A549 (cell line): ENCODE results near the gene CCPG1. TPM values are rescaled to one million over a fixed set of nuclear protein-coding genes. Genes with fewer than 3 reads are reported as not detected.
"Not testable (repeated sequence)": the region's sequence is repeated elsewhere in the genome, so short reads cannot be mapped to it uniquely, and the experiment has no call there.

ENCODE experiments used
- ATAC-seq, 2 experiments: fragments of 200-7000 bp in 1 of 2; fragments of >200 bp in 1 of 2; cut with Nextera tagmentation in 1 of 2; cut with Tn5 transposase in 1 of 2; 3 replicates each; pipeline versions ENCODE4 v1.8.0 to v1.9.1; 2018 to 2020; ENCODE audit warnings: mild to moderate bottlenecking in 1 of 2, moderate library complexity in 1 of 2
- CTCF ChIA-PET: fragments of 300-600 bp; sonication (Branson Sonifier 250); formaldehyde crosslinking; extraction: SDS; loops from one replicate; lab custom pipeline; 2021; ENCODE audit warnings: antibody characterized with exemption, inconsistent platforms; lab: Yijun Ruan, JAX
- POLR2A ChIA-PET: fragments of 350-600 bp; formaldehyde crosslinking; extraction: SDS; loops from one replicate; lab custom pipeline; 2021; ENCODE audit warnings: antibody characterized with exemption, inconsistent platforms; lab: Yijun Ruan, JAX
- DNase-seq, 2 experiments: peaks; one replicate each; pipeline versions ENCODE4 v3.0.0 to v3.0.0-alpha.2; 2011 to 2016; ENCODE audit warnings: low read depth in 1 of 2, low spot score in 1 of 2
- FAIRE-seq: peaks from 2 replicates; lab custom pipeline; 2011; peaks lifted over from hg19 to GRCh38; lab: Jason Lieb, UNC
- H3K27ac ChIP-seq, 2 experiments: fragments of >200 bp; sonication (Bioruptor Twin); formaldehyde crosslinking; 3 replicates each; pipeline ENCODE4 v1.5.1; 2016 to 2017
- H3K4me1 ChIP-seq: fragments of >200 bp; sonication (Bioruptor Twin); formaldehyde crosslinking; 3 replicates; pipeline ENCODE4 v1.6.1; 2016
- H3K4me2 ChIP-seq: fragments of >200 bp; sonication (Bioruptor Twin); formaldehyde crosslinking; 3 replicates; pipeline ENCODE4 v1.6.1; 2016
- H3K4me3 ChIP-seq: fragments of >200 bp; sonication (Bioruptor Twin); formaldehyde crosslinking; 3 replicates; pipeline ENCODE4 v1.5.1; 2016
- H3K9me3 ChIP-seq: fragments of >200 bp; sonication (Bioruptor Twin); formaldehyde crosslinking; 3 replicates; pipeline ENCODE4 v1.6.1; 2016
- CBX2 ChIP-seq: fragments of 200-600 bp; sonication (generic); IDR thresholded peaks from 2 replicates; pipeline ENCODE4 v1.6.1; 2016; ENCODE audit warnings: low read depth, mild to moderate bottlenecking, borderline replicate concordance
- CEBPB ChIP-seq, 2 experiments: fragments of >200 bp in 1 of 2; sonication (Bioruptor Twin) in 1 of 2; formaldehyde crosslinking in 1 of 2; IDR thresholded peaks; 2 replicates each; pipeline ENCODE4 v1.6.1; 2012 to 2016
- CHD2 ChIP-seq: fragments of 150-350 bp; IDR thresholded peaks from 2 replicates; pipeline ENCODE4 v1.6.1; 2014; ENCODE audit warnings: low read length; ENCODE audit not compliant: partially characterized antibody
- CHD4 ChIP-seq: fragments of 200-600 bp; sonication (generic); IDR thresholded peaks from 2 replicates; pipeline ENCODE4 v1.6.1; 2016; ENCODE audit warnings: antibody characterized with exemption, mild to moderate bottlenecking, borderline replicate concordance
- HOXA7 ChIP-seq: fragments of 250-450 bp; sonication (Bioruptor Pico); IDR thresholded peaks from 2 replicates; pipeline ENCODE4 v1.5.0; 2020; ENCODE audit warnings: mild to moderate bottlenecking, moderate library complexity
- HOXB13 ChIP-seq: fragments of 250-450 bp; sonication (Bioruptor Pico); IDR thresholded peaks from 2 replicates; pipeline ENCODE4 v1.5.0; 2020; ENCODE audit warnings: low read depth, mild to moderate bottlenecking, moderate library complexity
- JUNB ChIP-seq: fragments of >200 bp; sonication (Bioruptor Twin); formaldehyde crosslinking; IDR thresholded peaks from 2 replicates; pipeline ENCODE4 v1.6.1; 2016
- POLR2A ChIP-seq: IDR thresholded peaks from 2 replicates; pipeline ENCODE4 v1.6.1; 2012; ENCODE audit warnings: mild to moderate bottlenecking, low read length
- RAD21 ChIP-seq, 2 experiments: fragments of >200 bp in 1 of 2; sonication (Bioruptor Twin) in 1 of 2; formaldehyde crosslinking in 1 of 2; IDR thresholded peaks in 1 of 2; conservative IDR thresholded peaks in 1 of 2; 2 replicates in 1 of 2; 3 replicates in 1 of 2; pipeline ENCODE4 v1.6.1; 2012 to 2018; ENCODE audit warnings: inconsistent platforms in 1 of 2
- RARB ChIP-seq: fragments of 250-450 bp; sonication (Bioruptor Pico); IDR thresholded peaks from 2 replicates; pipeline ENCODE4 v1.8.0; 2021; ENCODE audit warnings: mild to moderate bottlenecking, moderate library complexity
- SMC3 ChIP-seq: fragments of >200 bp; sonication (Bioruptor Twin); formaldehyde crosslinking; IDR thresholded peaks from 3 replicates; pipeline ENCODE4 v1.6.1; 2018; ENCODE audit warnings: inconsistent platforms
- SREBF2 ChIP-seq: fragments of 450-650 bp; IDR thresholded peaks from 2 replicates; pipeline ENCODE4 v1.6.1; 2014; ENCODE audit warnings: mild to moderate bottlenecking, moderate library complexity
- ZC3H11A ChIP-seq: fragments of 450-650 bp; IDR thresholded peaks from 2 replicates; pipeline ENCODE4 v1.6.1; 2014; ENCODE audit warnings: antibody characterized with exemption, mild to moderate bottlenecking
- WGBS: methylation state at CpG from one replicate; pipeline ENCODE4 v1.1.6; 2017; ENCODE audit errors: missing lambda C conversion rate; 5-methylcytosine and 5-hydroxymethylcytosine counted together
- polyA plus RNA-seq, 4 experiments: library from polyadenylated mRNA; depleted of rRNA in 3 of 4; stranded (reverse); fragments of >200 nt; fragmentation: RNase III in 1 of 4; extraction: RNeasy Plus Mini Kit Qiagen cat#74134 plus additional on column Dnase treatment in 1 of 4; gene quantifications; 2 replicates in 3 of 4; 3 replicates in 1 of 4; pipeline ENCODE4 v1.2.3, GENCODE V29; 2011 to 2017
- TF ChIP-seq, protein P1 (sequence below): IDR thresholded peaks from 2 replicates; pipeline ENCODE4 v1.6.1; 2012
- TF ChIP-seq, protein P2 (sequence below): fragments of >200 bp; sonication (Bioruptor Twin); formaldehyde crosslinking; IDR thresholded peaks from 2 replicates; pipeline ENCODE4 v1.6.1; 2016
- TF ChIP-seq, protein P3 (sequence below): fragments of 250-450 bp; sonication (Bioruptor Pico); IDR thresholded peaks from 2 replicates; pipeline ENCODE4 v1.5.0; 2020; ENCODE audit warnings: low read depth, mild to moderate bottlenecking, moderate library complexity

The CCPG1 gene
- polyA plus RNA-seq, 2 of the 4 experiments (the other 2 are of a cell fraction), result 36.6 to 176 TPM

DNA sequence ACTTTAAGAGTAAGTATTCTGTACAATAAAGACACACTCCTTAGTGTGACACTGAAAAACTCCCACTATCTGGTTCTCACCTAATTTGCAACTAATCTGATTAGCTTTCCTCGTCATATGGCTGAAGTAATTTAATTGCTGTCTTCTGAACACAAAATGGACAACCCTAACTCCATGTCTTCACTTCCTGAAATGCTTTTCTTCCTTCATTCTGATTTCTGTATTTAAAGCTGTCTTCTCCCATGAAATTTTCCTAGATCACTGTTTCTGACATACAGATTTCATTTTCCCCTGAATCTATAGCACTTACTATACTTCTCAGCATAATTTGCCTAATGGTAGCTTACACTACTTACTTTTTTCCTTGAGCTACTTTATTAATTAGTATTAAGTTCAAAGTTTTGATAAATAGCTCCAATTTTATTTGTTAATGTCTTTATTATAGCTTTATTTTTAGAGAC, 6.3 kb downstream of the CCPG1 start:
- POLR2A ChIA-PET, result no interaction called here
- CTCF ChIA-PET, result interaction anchor here (0.9 to 1.0 kb wide), 2 partner anchors 10 to 38 kb away, joined by 3 read pairs; no protein-coding TSS in a partner anchor
- DNase-seq (no peak), FAIRE-seq (peak; percentile 68), ATAC-seq (no peak)
- H3K27ac ChIP-seq, result peak overlapping the region; percentile 83 to 87; a peak in 5 of 6 replicates
- peaks cover 44% of the 10 kb centered on the region for H3K4me1 ChIP-seq
- 91% methylated on average over 1 of the region's 1 CpG for whole genome bisulfite sequencing
- TF ChIP-seq HOXA7 (CRISPR knock-in tag), result no peak
- TF ChIP-seq, protein P1, sequence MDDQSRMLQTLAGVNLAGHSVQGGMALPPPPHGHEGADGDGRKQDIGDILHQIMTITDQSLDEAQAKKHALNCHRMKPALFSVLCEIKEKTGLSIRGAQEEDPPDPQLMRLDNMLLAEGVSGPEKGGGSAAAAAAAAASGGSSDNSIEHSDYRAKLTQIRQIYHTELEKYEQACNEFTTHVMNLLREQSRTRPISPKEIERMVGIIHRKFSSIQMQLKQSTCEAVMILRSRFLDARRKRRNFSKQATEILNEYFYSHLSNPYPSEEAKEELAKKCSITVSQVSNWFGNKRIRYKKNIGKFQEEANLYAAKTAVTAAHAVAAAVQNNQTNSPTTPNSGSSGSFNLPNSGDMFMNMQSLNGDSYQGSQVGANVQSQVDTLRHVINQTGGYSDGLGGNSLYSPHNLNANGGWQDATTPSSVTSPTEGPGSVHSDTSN, result no peak
- no peak overlapping the region for H3K4me3 ChIP-seq
- H3K4me2 ChIP-seq, result no peak overlapping the region
- no peaks in the 10 kb centered on the region for H3K9me3 ChIP-seq

DNA sequence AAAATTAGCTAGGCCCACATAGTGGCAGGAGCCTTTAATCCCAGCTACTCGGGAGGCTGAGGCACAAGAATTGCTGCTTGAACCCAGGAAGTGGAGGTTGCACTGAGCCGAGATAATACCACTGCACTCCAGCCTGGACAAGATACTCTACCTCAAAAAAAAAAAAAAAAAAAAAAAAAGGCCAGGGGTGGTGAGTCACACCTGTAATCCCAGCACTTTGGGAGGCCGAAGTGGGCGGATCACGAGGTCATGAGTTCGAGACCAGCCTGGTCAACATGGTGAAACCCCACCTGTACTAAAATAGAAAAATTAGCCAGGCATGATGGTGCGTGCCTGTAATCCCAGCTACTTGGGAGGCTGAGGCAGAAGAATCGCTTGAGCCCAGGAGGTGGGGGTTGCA, 8.1 kb downstream of the CCPG1 start:
- FAIRE-seq, H3K27ac ChIP-seq, ATAC-seq, DNase-seq, H3K4me2 ChIP-seq, H3K9me3 ChIP-seq, POLR2A ChIA-PET, H3K4me3 ChIP-seq: not testable (repeated sequence)
- CTCF ChIA-PET, result interaction anchor here (7.7 kb wide), 1 partner anchor 7 kb away, joined by 50 read pairs; the partner anchor contains the start of genes CCPG1 and PIERCE2
- H3K4me1 ChIP-seq, result peaks cover 35% of the 10 kb centered on the region
- WGBS, result 92% methylated on average over 8 of the region's 8 CpGs

GRCh38 chr15:55398243-55398642, 9.9 kb downstream of the CCPG1 start:
- H3K4me3 ChIP-seq, result no peak overlapping the region
- ATAC-seq (no peak), FAIRE-seq (no peak), DNase-seq (no peak)
- H3K27ac ChIP-seq, result no peak overlapping the region
- no peak overlapping the region for H3K4me2 ChIP-seq
- 92% methylated on average over 5 of the region's 5 CpGs for WGBS
- ChIA-PET POLR2A (no interaction called here), CTCF (interaction anchor here (0.6 to 7.7 kb wide), 5 partner anchors 9 to 375 kb away, joined by 3 to 50 read pairs (median 3); partner anchors contain the start of genes CCPG1 and PIERCE2)
- H3K9me3 ChIP-seq, result no peaks in the 10 kb centered on the region
- peaks cover 21% of the 10 kb centered on the region for H3K4me1 ChIP-seq
- TF ChIP-seq, protein P1, result no peak
- TF ChIP-seq, protein P2, sequence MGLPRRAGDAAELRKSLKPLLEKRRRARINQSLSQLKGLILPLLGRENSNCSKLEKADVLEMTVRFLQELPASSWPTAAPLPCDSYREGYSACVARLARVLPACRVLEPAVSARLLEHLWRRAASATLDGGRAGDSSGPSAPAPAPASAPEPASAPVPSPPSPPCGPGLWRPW, result 0 out of 2 replicates have a peak, but pooled peaks have one; percentile 17

GRCh38 chr15:55394694-55395093, 13.5 kb downstream of the CCPG1 start:
- CTCF ChIA-PET, result interaction anchor here (1.1 to 7.7 kb wide), 4 partner anchors 12 to 45 kb away, joined by 3 to 50 read pairs (median 3); partner anchors contain the start of genes CCPG1 and PIERCE2
- Histone ChIP-seq H3K9me3 (no peaks in the 10 kb centered on the region), H3K4me1 (peaks cover under 1% of the 10 kb centered on the region; the same call in 1 of the 3 replicates), H3K4me3 (no peak overlapping the region), H3K4me2 (no peak overlapping the region), H3K27ac (no peak overlapping the region)
- DNase-seq, result no peak
- 95% methylated on average over 1 of the region's 1 CpG for WGBS
- TF ChIP-seq RAD21 (conservative IDR thresholded peaks at IDR 0.05 in 1 of 2, IDR thresholded peaks at IDR 0.05 in 1 of 2) (no peak), RARB (no peak), CHD2 (no peak), CHD4 (no peak), HOXB13 (no peak), SMC3 (no peak), JUNB (no peak), POLR2A (no peak), CBX2 (no peak), CEBPB (IDR thresholded peaks at IDR 0.05) (no peak), SREBF2 (no peak), ZC3H11A (no peak)
- TF ChIP-seq, protein P3, sequence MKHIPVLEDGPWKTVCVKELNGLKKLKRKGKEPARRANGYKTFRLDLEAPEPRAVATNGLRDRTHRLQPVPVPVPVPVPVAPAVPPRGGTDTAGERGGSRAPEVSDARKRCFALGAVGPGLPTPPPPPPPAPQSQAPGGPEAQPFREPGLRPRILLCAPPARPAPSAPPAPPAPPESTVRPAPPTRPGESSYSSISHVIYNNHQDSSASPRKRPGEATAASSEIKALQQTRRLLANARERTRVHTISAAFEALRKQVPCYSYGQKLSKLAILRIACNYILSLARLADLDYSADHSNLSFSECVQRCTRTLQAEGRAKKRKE (CRISPR knock-in tag), result no peak
- POLR2A ChIA-PET, result no interaction called here
- no peak for FAIRE-seq
- no peak for ATAC-seq
